GM23338 (cell line): ENCODE results near the gene MPRIP. TPM values are rescaled to one million over a fixed set of nuclear protein-coding genes. Genes with fewer than 3 reads are reported as not detected.

Experiments used
- ATAC-seq: fragments of 200-7000 bp; cut with Tn5 transposase; 3 replicates; pipeline ENCODE4 v1.9.1; 2020
- DNase-seq: peaks from one replicate; pipeline ENCODE4 v3.0.0-alpha.2; 2015; ENCODE audit warnings: low spot score
- H2AFZ ChIP-seq: fragments of 200-600 bp; sonication (generic); 2 replicates; pipeline ENCODE4 v1.8.0; 2016; ENCODE audit warnings: antibody characterized with exemption, mild to moderate bottlenecking, moderate library complexity
- H3F3A ChIP-seq: fragments of 200-600 bp; sonication (generic); replicated peaks from 2 replicates; pipeline ENCODE4 v1.8.0; 2017; ENCODE audit warnings: antibody characterized with exemption, mixed run types, low read depth
- H3K27ac ChIP-seq: fragments of 200-600 bp; sonication (generic); 2 replicates; pipeline ENCODE4 v1.6.1; 2016; ENCODE audit warnings: low read depth
- H3K27me3 ChIP-seq: fragments of 200-600 bp; sonication (generic); 2 replicates; pipeline ENCODE4 v1.8.0; 2016; ENCODE audit warnings: mild to moderate bottlenecking, mixed run types, moderate library complexity; ENCODE audit not compliant: insufficient read depth
- H3K36me3 ChIP-seq: fragments of 200-600 bp; sonication (generic); 2 replicates; pipeline ENCODE4 v1.8.0; 2016; ENCODE audit warnings: mild to moderate bottlenecking; ENCODE audit not compliant: insufficient read depth
- H3K4me1 ChIP-seq: fragments of 200-600 bp; sonication (generic); 2 replicates; pipeline ENCODE4 v1.8.0; 2016; ENCODE audit warnings: mild to moderate bottlenecking, moderate library complexity; ENCODE audit not compliant: insufficient read depth
- H3K4me2 ChIP-seq: fragments of 200-600 bp; sonication (generic); 2 replicates; pipeline ENCODE4 v1.7.1; 2017; ENCODE audit warnings: mixed run types
- H3K4me3 ChIP-seq: fragments of 200-600 bp; sonication (generic); 2 replicates; pipeline ENCODE4 v1.6.1; 2016; ENCODE audit warnings: mixed run types
- H3K79me2 ChIP-seq: fragments of 200-600 bp; sonication (generic); replicated peaks from 2 replicates; pipeline ENCODE4 v1.8.0; 2017; ENCODE audit warnings: mild to moderate bottlenecking; ENCODE audit not compliant: insufficient read depth
- H3K9me2 ChIP-seq: fragments of 200-600 bp; sonication (generic); 2 replicates; pipeline ENCODE4 v1.8.0; 2017; ENCODE audit not compliant: insufficient read depth
- H4K20me1 ChIP-seq: fragments of 200-600 bp; sonication (generic); replicated peaks from 2 replicates; pipeline ENCODE4 v1.8.0; 2017; ENCODE audit warnings: mild to moderate bottlenecking; ENCODE audit not compliant: insufficient read depth
- H3K27ac Mint-ChIP-seq: 2 replicates; pipeline ENCODE4 v1.8.0; 2020; ENCODE audit warnings: inconsistent platforms, mild to moderate bottlenecking, moderate library complexity, mixed read lengths
- H3K27me3 Mint-ChIP-seq: 3 replicates; pipeline ENCODE4 v1.8.0; 2022; ENCODE audit warnings: low read depth, mild to moderate bottlenecking, moderate library complexity, mixed read lengths, inconsistent platforms; ENCODE audit not compliant: insufficient read depth, poor library complexity
- H3K36me3 Mint-ChIP-seq: 3 replicates; pipeline ENCODE4 v1.8.0; 2021; ENCODE audit warnings: low read depth, mild to moderate bottlenecking, inconsistent platforms, moderate library complexity, mixed read lengths
- H3K4me1 Mint-ChIP-seq: 3 replicates; pipeline ENCODE4 v1.8.0; 2020; ENCODE audit warnings: mild to moderate bottlenecking, inconsistent platforms, mixed read lengths
- H3K4me3 Mint-ChIP-seq: 3 replicates; pipeline ENCODE4 v1.8.0; 2021; ENCODE audit warnings: moderate library complexity, mild to moderate bottlenecking, inconsistent platforms, mixed read lengths
- H3K9me3 Mint-ChIP-seq: 3 replicates; pipeline ENCODE4 v1.8.0; 2020; ENCODE audit warnings: moderate library complexity, mild to moderate bottlenecking, inconsistent platforms, mixed read lengths
- EZH2 ChIP-seq: fragments of 200-600 bp; sonication (generic); IDR thresholded peaks from one replicate; pipeline ENCODE4 v1.8.0; 2017; ENCODE audit warnings: antibody characterized with exemption, mild to moderate bottlenecking, low read depth; ENCODE audit not compliant: unreplicated experiment
- EZH2phosphoT487 ChIP-seq: fragments of 200-600 bp; sonication (generic); IDR thresholded peaks from one replicate; pipeline ENCODE4 v1.8.1; 2018; ENCODE audit warnings: antibody characterized with exemption; ENCODE audit not compliant: unreplicated experiment
- POLR2AphosphoS5 ChIP-seq: IDR thresholded peaks from 2 replicates; pipeline ENCODE4 v1.6.1; 2016; ENCODE audit warnings: antibody characterized with exemption, low read depth
- STAT1 ChIP-seq: IDR thresholded peaks from one replicate; pipeline ENCODE4 v1.6.1; 2016; ENCODE audit warnings: antibody characterized with exemption; ENCODE audit not compliant: unreplicated experiment
- polyA plus RNA-seq: library from polyadenylated mRNA; unstranded; fragments of >200 nt; fragmentation: Nextera tagmentation; extraction: Ambion mirVana; gene quantifications from 2 replicates; pipeline ENCODE4 v1.2.1, GENCODE V29; 2016
- total RNA-seq: library from RNA; depleted of rRNA; stranded (reverse); fragments of >200 nt; shearing (Covaris generic); gene quantifications from 2 replicates; pipeline ENCODE4 v1.2.3, GENCODE V29; 2014
- TF ChIP-seq, protein P1 (sequence below), 2 experiments: fragments of 200-600 bp in 1 of 2; sonication (generic) in 1 of 2; conservative IDR thresholded peaks; 2 replicates each; pipeline versions ENCODE4 v1.5.1 to v1.6.1; 2016 to 2017; ENCODE audit warnings: antibody characterized with exemption in 2 of 2, low read depth in 2 of 2, mild to moderate bottlenecking in 2 of 2, moderate library complexity in 1 of 2
- TF ChIP-seq, protein P2 (sequence below): fragments of 250-450 bp; sonication (Bioruptor Pico); IDR thresholded peaks from 2 replicates; pipeline ENCODE4 v1.5.0; 2020; ENCODE audit warnings: mild to moderate bottlenecking, moderate library complexity

Gene MPRIP
- total and polyA plus RNA-seq, 2 experiments from 2014 or later = 39.3 to 113 TPM

DNA sequence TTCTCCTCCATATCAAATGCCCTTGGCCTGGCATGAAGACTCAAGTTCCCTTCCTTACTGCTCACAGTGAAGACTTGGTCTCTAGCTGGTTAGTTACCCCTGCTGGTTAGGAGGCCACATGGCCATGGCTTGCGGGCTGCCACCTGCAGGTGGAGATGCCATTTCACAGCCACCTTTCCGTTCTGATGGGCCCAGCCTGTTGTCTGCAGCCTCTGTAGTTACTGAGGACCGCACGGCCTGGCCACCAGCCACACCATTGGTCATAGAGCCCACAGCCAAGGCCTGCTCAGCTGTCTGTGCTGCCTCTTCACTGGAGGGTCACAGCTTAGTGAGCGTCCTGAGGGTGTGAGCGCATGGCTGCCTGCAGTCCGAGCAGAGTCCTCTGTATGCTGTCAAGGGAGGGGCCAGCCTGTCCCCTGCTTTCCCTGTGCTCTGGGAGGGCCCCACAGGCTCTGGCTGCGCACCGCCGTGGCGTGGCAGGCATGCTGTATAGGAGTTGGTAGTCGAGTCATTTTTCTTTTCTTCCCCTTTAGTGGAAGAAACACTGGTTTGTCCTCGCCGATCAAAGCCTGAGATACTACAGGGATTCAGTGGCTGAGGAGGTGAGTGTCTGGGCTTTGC lies 104.6 kb downstream of the MPRIP start:
- no peak overlapping the region for H3K4me3 Mint-ChIP-seq
- Histone ChIP-seq H3F3A (no peaks in the 10 kb centered on the region), H3K27ac (no peak overlapping the region), H4K20me1 (peaks cover 3% of the 10 kb centered on the region; the same call in 1 of the 2 replicates), H3K4me2 (no peak overlapping the region), H3K4me3 (no peak overlapping the region), H3K79me2 (no peaks in the 10 kb centered on the region), H2AFZ (no peak overlapping the region), H3K27me3 (no peaks in the 10 kb centered on the region), H3K9me2 (no peaks in the 10 kb centered on the region), H3K4me1 (no peaks in the 10 kb centered on the region), H3K36me3 (no peaks in the 10 kb centered on the region; the same call in 1 of the 2 replicates)
- peaks cover 9% of the 10 kb centered on the region for H3K27me3 Mint-ChIP-seq
- H3K36me3 Mint-ChIP-seq = peaks cover 35% of the 10 kb centered on the region
- peaks cover 4% of the 10 kb centered on the region for H3K4me1 Mint-ChIP-seq
- H3K9me3 Mint-ChIP-seq = no peaks in the 10 kb centered on the region; the same call in 2 of the 3 replicates
- no peak for TF ChIP-seq STAT1
- TF ChIP-seq, protein P1, sequence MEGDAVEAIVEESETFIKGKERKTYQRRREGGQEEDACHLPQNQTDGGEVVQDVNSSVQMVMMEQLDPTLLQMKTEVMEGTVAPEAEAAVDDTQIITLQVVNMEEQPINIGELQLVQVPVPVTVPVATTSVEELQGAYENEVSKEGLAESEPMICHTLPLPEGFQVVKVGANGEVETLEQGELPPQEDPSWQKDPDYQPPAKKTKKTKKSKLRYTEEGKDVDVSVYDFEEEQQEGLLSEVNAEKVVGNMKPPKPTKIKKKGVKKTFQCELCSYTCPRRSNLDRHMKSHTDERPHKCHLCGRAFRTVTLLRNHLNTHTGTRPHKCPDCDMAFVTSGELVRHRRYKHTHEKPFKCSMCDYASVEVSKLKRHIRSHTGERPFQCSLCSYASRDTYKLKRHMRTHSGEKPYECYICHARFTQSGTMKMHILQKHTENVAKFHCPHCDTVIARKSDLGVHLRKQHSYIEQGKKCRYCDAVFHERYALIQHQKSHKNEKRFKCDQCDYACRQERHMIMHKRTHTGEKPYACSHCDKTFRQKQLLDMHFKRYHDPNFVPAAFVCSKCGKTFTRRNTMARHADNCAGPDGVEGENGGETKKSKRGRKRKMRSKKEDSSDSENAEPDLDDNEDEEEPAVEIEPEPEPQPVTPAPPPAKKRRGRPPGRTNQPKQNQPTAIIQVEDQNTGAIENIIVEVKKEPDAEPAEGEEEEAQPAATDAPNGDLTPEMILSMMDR (conservative IDR thresholded peaks at IDR 0.05; ENCODE audit: low read depth in 2 of 2) = peak; percentile 54 to 69
- H3K27ac Mint-ChIP-seq = no peak overlapping the region
- ATAC-seq (peak; percentile 87), DNase-seq (peak; percentile 72)

DNA sequence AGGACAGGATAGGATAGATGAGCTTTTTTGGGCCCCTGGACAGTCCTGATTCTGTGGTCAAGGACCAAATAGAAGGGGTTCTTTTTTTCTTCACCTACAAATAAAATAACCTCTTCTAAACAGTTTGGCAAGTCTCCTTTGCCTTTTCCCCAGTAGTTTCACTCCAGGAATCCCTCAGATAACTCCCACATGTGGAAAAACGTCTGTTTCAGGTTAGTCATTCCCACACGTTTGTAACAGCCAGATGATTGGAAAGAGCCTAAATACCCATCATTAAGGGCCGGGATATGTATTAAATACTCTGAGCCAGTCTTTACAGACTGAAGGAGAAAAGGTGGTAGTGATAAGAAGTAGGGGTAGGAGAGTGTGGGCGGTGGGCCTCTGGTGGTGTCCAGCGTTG lies 105.6 kb downstream of the MPRIP start:
- DNase-seq (no peak), ATAC-seq (no peak)
- H3K4me1 ChIP-seq = no peaks in the 10 kb centered on the region
- peaks cover 35% of the 10 kb centered on the region for H3K36me3 Mint-ChIP-seq
- no peak overlapping the region for H2AFZ ChIP-seq
- no peaks in the 10 kb centered on the region for H3K9me2 ChIP-seq
- H3F3A ChIP-seq = no peaks in the 10 kb centered on the region
- H3K27ac Mint-ChIP-seq = no peak overlapping the region
- H3K4me3 Mint-ChIP-seq = no peak overlapping the region
- H3K79me2 ChIP-seq = no peaks in the 10 kb centered on the region
- H3K27me3 ChIP-seq = no peaks in the 10 kb centered on the region
- H3K4me3 ChIP-seq = no peak overlapping the region
- no peaks in the 10 kb centered on the region for H3K4me1 Mint-ChIP-seq
- H4K20me1 ChIP-seq = no peaks in the 10 kb centered on the region; the same call in 1 of the 2 replicates
- H3K36me3 ChIP-seq = no peaks in the 10 kb centered on the region; the same call in 1 of the 2 replicates
- peaks cover 6% of the 10 kb centered on the region for H3K27me3 Mint-ChIP-seq
- no peak for TF ChIP-seq POLR2AphosphoS5
- TF ChIP-seq, protein P2, sequence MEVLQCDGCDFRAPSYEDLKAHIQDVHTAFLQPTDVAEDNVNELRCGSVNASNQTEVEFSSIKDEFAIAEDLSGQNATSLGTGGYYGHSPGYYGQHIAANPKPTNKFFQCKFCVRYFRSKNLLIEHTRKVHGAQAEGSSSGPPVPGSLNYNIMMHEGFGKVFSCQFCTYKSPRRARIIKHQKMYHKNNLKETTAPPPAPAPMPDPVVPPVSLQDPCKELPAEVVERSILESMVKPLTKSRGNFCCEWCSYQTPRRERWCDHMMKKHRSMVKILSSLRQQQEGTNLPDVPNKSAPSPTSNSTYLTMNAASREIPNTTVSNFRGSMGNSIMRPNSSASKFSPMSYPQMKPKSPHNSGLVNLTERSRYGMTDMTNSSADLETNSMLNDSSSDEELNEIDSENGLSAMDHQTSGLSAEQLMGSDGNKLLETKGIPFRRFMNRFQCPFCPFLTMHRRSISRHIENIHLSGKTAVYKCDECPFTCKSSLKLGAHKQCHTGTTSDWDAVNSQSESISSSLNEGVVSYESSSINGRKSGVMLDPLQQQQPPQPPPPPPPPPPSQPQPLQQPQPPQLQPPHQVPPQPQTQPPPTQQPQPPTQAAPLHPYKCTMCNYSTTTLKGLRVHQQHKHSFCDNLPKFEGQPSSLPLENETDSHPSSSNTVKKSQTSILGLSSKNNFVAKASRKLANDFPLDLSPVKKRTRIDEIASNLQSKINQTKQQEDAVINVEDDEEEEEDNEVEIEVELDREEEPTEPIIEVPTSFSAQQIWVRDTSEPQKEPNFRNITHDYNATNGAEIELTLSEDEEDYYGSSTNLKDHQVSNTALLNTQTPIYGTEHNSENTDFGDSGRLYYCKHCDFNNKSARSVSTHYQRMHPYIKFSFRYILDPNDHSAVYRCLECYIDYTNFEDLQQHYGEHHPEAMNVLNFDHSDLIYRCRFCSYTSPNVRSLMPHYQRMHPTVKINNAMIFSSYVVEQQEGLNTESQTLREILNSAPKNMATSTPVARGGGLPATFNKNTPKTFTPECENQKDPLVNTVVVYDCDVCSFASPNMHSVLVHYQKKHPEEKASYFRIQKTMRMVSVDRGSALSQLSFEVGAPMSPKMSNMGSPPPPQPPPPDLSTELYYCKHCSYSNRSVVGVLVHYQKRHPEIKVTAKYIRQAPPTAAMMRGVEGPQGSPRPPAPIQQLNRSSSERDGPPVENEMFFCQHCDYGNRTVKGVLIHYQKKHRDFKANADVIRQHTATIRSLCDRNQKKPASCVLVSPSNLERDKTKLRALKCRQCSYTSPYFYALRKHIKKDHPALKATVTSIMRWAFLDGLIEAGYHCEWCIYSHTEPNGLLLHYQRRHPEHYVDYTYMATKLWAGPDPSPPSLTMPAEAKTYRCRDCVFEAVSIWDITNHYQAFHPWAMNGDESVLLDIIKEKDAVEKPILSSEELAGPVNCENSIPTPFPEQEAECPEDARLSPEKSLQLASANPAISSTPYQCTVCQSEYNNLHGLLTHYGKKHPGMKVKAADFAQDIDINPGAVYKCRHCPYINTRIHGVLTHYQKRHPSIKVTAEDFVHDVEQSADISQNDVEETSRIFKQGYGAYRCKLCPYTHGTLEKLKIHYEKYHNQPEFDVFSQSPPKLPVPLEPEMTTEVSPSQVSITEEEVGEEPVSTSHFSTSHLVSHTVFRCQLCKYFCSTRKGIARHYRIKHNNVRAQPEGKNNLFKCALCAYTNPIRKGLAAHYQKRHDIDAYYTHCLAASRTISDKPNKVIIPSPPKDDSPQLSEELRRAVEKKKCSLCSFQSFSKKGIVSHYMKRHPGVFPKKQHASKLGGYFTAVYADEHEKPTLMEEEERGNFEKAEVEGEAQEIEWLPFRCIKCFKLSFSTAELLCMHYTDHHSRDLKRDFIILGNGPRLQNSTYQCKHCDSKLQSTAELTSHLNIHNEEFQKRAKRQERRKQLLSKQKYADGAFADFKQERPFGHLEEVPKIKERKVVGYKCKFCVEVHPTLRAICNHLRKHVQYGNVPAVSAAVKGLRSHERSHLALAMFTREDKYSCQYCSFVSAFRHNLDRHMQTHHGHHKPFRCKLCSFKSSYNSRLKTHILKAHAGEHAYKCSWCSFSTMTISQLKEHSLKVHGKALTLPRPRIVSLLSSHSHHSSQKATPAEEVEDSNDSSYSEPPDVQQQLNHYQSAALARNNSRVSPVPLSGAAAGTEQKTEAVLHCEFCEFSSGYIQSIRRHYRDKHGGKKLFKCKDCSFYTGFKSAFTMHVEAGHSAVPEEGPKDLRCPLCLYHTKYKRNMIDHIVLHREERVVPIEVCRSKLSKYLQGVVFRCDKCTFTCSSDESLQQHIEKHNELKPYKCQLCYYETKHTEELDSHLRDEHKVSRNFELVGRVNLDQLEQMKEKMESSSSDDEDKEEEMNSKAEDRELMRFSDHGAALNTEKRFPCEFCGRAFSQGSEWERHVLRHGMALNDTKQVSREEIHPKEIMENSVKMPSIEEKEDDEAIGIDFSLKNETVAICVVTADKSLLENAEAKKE = no peak
- no peak for TF ChIP-seq EZH2phosphoT487
- TF ChIP-seq EZH2 = no peak
- no peak overlapping the region for H3K27ac ChIP-seq
- no peaks in the 10 kb centered on the region for H3K9me3 Mint-ChIP-seq
- no peak overlapping the region for H3K4me2 ChIP-seq
